SH-SY5Y (cell line): Measurements from ENCODE around the gene NDUFA1.

Source experiments
- GATA2 ChIP-seq: IDR thresholded peaks from 2 replicates; pipeline ENCODE4 v1.6.1; 2011; ENCODE audit warnings: mild to moderate bottlenecking, low read depth, low read length
- GATA3 ChIP-seq: IDR thresholded peaks from 2 replicates; pipeline ENCODE4 v1.6.1; 2011; ENCODE audit warnings: low read depth, mild to moderate bottlenecking, low read length, moderate library complexity

DNA sequence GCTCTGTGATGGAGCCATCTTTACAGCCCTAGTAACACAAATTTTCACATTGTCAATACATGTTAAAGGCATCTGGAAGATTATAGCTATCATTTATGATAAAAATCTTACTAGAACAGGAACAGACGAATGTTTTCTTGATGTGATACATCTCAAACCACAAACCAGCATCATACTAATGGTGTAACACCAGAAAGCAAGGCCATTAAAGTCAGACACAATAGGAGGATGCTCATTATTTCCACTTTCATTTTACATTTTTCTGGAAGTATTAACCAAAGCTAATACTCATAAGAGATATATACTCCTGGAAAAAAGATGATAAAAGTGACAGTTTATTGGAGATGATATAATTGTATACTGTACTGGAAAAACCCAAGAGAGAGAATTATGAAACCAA, 29.3 kb downstream of the NDUFA1 start:
- TF ChIP-seq GATA2 (no peak), GATA3 (no peak)
